HG03159 (cell line): Measurements from ENCODE around the gene TRAPPC14.

ENCODE experiments used
- ATAC-seq: cut with Tn5 transposase; IDR thresholded peaks from one replicate; pipeline ENCODE4 v1.9.1; 2021; ENCODE audit warnings: mild to moderate bottlenecking, moderate library complexity; ENCODE audit not compliant: unreplicated experiment

TRAPPC14 gene

DNA sequence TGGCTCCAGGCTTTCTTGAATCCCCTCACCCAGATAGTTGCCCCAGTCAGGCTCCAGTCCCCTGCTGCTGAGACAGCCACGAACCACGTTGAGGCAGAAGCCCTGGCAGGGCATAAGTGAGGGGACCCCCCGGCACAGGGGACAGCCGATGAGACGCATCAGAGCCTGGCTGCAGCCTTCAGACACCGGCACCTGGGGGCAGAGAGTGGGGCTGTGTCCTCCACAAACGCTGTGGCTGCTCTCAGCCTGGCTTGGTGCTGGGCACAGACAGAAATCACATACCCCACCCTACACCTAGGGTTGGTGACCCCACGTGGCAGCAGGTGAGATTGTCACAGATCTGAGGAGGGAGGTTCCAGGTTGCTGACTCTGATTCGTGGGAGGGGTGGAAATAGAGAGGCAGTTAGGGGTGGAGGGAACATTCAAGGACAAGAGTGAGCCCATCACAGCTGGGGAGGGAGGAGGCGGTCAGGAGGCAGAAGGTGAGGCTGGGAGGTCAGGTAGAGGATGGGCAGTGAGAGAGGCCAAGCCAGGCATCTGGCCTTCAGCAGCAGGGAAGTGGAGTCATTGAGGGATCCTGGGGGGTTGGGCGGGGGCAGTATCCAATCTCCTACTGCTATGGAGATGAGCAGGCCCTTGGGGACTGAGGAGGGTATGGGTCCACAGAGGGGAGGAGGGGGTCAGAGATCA lies 15.4 kb upstream of the TRAPPC14 start:
- ATAC-seq, result no peak

- no peak for ATAC-seq
Measured at GRCh38 chr7:100171840-100172239, 13.3 kb upstream of the TRAPPC14 start.

DNA sequence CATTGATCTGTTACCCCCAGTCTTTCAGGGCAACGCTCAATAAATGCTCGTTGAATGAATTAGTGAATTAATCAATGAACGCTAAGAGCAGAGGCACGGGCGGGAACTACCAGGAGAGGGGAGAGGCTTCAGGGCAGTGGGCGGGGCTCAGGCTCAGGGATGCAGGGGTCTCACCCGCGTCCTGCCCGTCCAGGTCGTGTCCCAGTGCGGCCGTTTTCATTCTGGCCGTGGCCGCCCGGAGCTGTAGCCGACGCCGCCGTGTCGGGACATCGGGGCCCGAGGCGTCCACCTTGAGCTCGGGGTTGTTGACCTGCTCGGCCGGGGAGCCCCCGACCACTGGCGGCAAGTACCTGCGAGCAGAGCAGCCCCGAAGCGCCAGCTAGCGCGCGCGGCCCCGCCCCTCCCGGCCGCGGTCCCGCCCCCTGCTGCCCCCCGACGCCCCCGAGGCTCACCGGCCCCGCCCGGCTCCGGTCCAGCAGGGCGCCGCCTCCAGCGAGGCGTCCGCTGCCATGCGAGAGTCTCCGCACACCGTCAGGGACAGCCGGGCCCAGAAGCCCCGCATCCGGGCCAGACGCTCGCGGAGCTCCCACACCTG lies 12.7 kb upstream of the TRAPPC14 start:
- no peak for ATAC-seq

DNA sequence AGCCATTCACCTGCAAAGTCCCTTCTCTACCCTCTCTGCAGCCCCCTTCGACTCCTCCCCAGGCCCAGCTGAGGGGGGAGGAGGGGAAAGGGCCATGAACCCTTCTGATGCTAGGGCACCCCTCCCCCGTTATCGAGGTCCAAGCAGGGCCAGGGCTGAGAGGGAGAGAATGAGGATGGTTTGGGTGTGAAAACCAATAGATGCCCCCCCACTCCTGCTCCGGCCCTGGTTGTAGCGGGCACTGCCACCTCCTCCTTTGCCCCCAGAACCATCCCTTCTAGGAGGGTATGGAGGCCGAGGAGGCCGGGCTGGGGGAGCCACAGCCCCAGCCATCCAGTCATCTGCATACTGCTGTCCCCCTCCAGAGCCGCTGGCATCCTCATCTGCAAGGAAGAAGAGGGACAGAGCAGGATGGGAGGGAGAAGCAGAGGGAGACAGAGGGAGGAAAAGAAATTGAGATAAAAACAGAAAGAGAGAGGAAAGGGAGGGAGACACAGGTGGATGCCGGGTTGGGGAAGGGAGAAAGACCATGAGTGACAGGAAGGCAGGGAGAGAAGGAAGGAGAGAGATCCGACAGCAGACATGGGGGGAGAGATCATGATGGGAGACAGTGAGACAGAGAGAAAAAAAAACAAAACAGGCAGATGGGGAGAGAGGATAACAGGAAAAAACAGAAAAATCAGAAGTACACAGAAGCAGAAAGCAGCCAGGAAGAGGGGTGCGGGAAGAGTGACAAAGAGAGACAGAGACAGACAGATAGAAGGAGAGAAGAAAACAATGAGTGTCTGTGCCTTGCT lies 11.8 kb upstream of the TRAPPC14 start:
- ATAC-seq, result no peak

DNA sequence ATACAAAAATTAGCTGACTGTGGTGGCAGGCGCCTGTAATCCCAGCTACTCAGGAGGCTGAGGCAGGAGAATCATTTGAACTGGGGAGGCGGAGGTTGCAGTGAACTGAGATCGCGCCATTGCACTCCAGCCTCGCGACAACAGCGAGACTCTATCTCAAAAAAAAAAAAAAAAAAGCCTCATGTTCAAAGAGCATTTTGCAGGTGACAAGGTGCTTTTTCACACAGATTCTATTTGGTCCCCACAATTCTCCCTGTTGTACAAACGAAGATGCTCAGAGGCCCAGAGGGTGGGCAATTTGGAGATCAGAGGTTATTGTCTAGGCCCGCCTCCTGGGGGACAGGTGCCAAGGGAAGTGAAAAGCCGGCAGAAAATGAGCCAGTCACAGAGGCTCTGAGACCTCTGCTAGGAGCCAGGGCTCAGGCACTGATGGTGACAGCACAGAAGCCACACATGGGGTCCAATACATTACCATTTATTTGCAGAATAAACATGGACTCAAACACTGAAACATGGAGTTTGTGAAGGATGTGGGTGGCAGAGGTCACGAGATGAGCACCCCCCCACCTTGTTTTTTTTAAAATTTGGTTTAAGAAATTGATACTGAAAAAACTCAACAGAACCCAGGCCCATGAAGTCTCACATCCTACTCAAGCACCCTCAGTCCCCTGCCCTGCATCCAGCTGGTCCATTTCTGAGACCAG lies 10.8 kb upstream of the TRAPPC14 start:
- no peak for ATAC-seq

DNA sequence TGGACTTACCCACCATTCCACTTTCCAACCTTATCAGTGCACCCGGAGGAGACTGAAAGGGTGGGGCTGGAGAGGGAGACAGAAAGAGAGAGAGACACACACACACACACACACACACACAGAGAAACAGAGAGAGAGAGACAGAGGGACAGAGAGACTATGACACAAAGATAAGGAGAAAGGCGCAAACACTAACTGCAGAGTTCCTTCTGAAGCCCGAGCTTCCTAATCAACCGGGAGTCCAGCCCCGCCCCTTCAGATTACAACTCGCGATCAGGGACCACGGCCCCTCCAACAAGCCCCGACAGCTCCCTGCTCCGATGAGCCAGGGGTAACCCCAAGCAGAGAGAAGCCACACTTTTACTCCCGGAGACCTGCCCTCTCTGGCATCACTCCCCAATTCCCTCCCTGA lies 9.4 kb upstream of the TRAPPC14 start:
- ATAC-seq, result no peak

GRCh38 chr7:100166970-100167911 lies 8.7 kb upstream of the TRAPPC14 start:
- no peak for ATAC-seq

- no peak for ATAC-seq
Measured at GRCh38 chr7:100166317-100166940, 7.9 kb upstream of the TRAPPC14 start.

DNA sequence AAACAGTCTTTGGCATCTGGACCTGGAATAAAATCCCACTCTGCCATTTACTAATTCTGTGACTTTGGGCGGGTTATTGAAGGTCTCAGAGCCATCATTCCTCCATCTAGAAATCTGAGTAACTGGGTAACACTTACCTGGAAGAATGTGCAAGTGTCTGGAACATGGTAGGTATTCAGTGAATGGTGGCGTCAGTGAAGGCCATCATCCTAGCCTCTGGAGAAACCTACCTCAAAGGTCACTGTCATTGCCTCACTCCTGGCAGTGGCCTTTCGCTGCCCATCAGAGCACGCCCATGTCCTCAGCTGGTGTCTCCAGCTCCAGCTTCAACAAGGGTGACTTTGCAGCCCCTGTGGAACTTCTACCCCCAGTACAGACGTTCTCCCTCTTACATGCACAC lies 5.3 kb upstream of the TRAPPC14 start:
- ATAC-seq, result no peak

- no peak for ATAC-seq
Measured at GRCh38 chr7:100163006-100163531, 4.5 kb upstream of the TRAPPC14 start.

DNA sequence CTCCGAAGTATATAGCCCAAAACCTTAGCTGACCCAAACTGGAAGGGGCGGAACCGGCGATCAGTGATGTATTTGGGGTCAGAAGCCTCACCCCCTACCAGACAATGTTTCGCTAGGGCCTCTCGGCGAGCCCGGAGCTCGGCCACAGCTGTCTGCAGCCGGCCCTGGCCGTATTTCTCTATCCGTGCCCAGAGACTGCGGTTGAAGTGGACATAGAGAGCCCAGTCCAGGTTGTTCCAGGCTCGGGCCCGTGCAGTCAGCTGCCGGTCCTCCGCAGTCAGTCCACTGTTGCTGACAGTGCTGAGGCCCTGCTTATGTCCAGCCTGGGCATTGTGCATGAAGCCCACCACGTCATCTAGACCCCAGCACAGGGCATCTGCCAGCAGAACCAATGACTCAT lies 1.5 kb upstream of the TRAPPC14 start:
- ATAC-seq, result no peak

DNA sequence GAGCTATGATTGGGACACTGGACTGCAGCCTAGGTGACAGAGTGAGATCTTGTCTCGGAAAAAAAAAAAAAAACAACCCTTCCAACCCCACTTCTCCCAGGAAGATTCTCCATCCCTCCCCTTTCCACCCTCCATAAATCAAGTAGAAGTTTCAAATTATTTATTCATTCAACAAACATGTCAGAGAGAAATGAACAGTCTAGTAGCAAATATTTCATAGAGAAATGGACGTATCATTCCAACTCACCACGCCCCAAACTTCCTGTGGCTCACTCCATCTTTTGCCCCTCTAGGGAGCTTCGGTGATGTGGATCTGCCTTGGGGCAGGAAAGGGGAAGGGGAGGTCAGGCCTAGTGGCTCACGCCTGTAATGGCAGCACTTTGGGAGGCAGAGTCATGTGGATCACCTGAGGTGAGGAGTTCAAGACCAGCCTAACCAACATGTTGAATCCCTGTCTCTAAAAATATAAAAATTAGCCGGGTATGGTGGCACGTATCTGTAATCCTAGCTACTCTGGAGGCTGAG lies 638 bp upstream of the TRAPPC14 start:
- ATAC-seq, result no peak

GRCh38 chr7:100157334-100158228 lies 942 bp downstream of the TRAPPC14 start:
- peak; percentile 5 for ATAC-seq

GRCh38 chr7:100157069-100157333 lies 1.5 kb downstream of the TRAPPC14 start:
- no peak for ATAC-seq

- ATAC-seq, result no peak
Measured at GRCh38 chr7:100156331-100157068, 2.0 kb downstream of the TRAPPC14 start.

DNA sequence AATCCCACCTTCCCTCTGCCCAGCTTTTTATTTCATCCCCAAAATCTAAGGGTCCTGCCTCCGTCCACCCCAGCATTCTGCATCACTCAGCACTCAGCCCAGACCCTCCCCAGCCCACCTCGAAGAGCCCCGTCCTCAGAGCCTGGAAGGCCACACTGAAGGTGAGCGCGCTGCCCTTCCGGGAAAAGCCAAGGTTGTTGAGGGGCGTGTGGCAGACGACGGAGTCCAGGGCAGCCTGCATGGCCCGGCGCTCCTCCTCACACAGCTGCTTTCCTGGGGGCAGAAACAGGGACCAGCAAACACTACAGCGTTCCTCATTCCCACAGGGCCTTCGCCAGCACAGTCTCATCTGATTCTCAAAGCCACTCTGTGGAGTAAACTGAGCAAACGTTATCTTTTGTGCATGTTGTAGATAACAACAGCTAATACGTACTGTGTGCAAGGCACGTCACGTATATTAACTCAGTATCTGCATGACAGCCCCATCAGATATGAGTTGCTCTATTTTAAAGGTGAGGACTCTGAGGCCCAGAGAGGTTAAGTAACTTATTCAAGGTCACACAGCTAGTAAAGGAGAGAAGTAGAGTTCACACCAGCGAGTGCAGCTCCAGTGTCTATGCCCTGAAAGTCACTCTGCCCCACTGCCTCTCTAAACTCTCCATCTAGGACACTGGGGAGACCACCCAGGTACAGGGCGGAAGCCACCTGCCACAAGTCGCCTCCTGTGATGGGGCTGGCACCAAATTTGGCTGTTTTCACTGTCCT lies 2.8 kb downstream of the TRAPPC14 start:
- no peak for ATAC-seq
